ENCODE results near the gene F8. TPM values are rescaled to one million over a fixed set of nuclear protein-coding genes. Genes with fewer than 3 reads are reported as not detected.

The F8 gene
- total and polyA plus RNA-seq, 9 of the 15 experiments (the other 6 are each of a cell fraction or from before 2014, with no cell fraction given), result 0.41 to 3.8 (median 0.91) TPM

DNA sequence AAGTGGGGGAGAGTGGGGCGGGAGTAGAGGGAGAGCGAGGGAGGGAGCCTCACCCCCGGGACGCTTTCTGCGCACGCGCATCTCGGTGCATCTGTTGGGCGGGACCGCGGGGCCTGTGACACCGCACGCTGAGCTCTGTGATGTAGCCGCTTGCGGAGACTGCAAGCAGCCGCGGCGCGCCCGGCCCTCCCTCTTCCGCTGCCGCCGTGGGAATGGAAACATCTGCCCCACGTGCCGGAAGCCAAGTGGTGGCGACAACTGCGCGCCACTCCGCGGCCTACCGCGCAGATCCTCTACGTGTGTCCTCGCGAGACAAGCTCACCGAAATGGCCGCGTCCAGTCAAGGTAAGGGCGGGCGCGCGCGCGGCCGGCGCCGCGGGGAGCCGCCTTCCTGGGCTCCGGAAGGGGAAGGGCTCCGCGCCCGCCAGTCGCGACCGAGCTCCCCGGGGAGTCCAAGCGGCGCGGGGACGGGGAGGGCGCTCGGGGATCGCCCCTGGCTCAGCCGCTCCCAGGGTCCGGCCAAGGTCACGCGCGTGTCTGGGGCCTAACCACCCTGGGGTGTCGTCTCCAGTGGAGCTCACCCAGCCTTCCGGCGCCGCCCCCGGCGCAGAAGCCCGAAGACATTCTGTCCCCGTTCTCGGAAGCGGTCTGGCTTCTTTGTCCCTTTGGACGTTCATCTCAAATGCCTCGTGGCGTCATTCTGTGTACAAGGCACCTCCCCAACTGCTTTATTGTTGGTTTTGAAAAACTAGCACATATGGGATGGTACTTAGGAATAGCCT lies 4.4 kb upstream of the F8 start, which contains the start of gene FUNDC2 (continued):
- TF ChIP-seq, protein P1, sequence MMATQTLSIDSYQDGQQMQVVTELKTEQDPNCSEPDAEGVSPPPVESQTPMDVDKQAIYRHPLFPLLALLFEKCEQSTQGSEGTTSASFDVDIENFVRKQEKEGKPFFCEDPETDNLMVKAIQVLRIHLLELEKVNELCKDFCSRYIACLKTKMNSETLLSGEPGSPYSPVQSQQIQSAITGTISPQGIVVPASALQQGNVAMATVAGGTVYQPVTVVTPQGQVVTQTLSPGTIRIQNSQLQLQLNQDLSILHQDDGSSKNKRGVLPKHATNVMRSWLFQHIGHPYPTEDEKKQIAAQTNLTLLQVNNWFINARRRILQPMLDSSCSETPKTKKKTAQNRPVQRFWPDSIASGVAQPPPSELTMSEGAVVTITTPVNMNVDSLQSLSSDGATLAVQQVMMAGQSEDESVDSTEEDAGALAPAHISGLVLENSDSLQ (IDR thresholded peaks at IDR 0.05), result no peak
- TF ChIP-seq PRPF4 (IDR thresholded peaks at IDR 0.05; ENCODE audit: insufficient read depth, low read depth, low read length, poor library complexity, severe bottlenecking) (no peak), ZNF431 (CRISPR knock-in tag; IDR thresholded peaks at IDR 0.05) (no peak), ZNF165 (CRISPR knock-in tag; IDR thresholded peaks at IDR 0.05; ENCODE audit: borderline replicate concordance) (no peak), NCOA6 (IDR thresholded peaks at IDR 0.05) (no peak), IRF2 (CRISPR knock-in tag; IDR thresholded peaks at IDR 0.05) (no peak), E2F3 (CRISPR knock-in tag; IDR thresholded peaks at IDR 0.05) (peak; percentile 71), ZNF695 (CRISPR knock-in tag; IDR thresholded peaks at IDR 0.05) (no peak), ZNF253 (CRISPR knock-in tag; conservative IDR thresholded peaks at IDR 0.05) (no peak), PCBP2 (IDR thresholded peaks at IDR 0.05; ENCODE audit: low read depth, low read length, poor library complexity, severe bottlenecking) (no peak), CHD2 (IDR thresholded peaks at IDR 0.05; ENCODE audit: low read depth, low read length) (peak; percentile 91), SRSF3 (IDR thresholded peaks at IDR 0.05; ENCODE audit: insufficient read depth, low read length) (no peak), BACH1 (tag; IDR thresholded peaks at IDR 0.05) (no peak), POLR3G (IDR thresholded peaks at IDR 0.05; ENCODE audit: extremely low read depth, insufficient read length, insufficient replicate concordance) (no peak), ETV6 (IDR thresholded peaks at IDR 0.05; ENCODE audit: borderline replicate concordance in 1 of 2, low read depth in 2 of 2, low read length in 1 of 2) (no peak), ETV6 (CRISPR knock-in tag; IDR thresholded peaks at IDR 0.05; ENCODE audit: borderline replicate concordance) (no peak), CEBPG (CRISPR knock-in tag; IDR thresholded peaks at IDR 0.05) (no peak), CEBPG (tag; conservative IDR thresholded peaks at IDR 0.05 in 1 of 2, IDR thresholded peaks at IDR 0.05 in 1 of 2) (no peak), SNIP1 (IDR thresholded peaks at IDR 0.05; ENCODE audit: low read depth) (no peak), SMAD1 (IDR thresholded peaks at IDR 0.05; ENCODE audit: low read depth, low read length, partially characterized antibody) (no peak), SETDB1 (IDR thresholded peaks at IDR 0.05; ENCODE audit: low read length) (no peak), ZNF41 (CRISPR knock-in tag; conservative IDR thresholded peaks at IDR 0.05) (no peak), SPI1 (IDR thresholded peaks at IDR 0.05; ENCODE audit: borderline replicate concordance, low read depth, low read length) (no peak), NR3C1 (CRISPR knock-in tag; IDR thresholded peaks at IDR 0.05) (no peak), RBM15 (IDR thresholded peaks at IDR 0.05; ENCODE audit: insufficient read depth, low read length) (no peak), CBFB (CRISPR knock-in tag; IDR thresholded peaks at IDR 0.05) (no peak), FOXK1 (CRISPR knock-in tag; IDR thresholded peaks at IDR 0.05; ENCODE audit: borderline replicate concordance) (no peak), HMG20B (CRISPR knock-in tag; IDR thresholded peaks at IDR 0.05) (no peak)
- TF ChIP-seq, protein P2, sequence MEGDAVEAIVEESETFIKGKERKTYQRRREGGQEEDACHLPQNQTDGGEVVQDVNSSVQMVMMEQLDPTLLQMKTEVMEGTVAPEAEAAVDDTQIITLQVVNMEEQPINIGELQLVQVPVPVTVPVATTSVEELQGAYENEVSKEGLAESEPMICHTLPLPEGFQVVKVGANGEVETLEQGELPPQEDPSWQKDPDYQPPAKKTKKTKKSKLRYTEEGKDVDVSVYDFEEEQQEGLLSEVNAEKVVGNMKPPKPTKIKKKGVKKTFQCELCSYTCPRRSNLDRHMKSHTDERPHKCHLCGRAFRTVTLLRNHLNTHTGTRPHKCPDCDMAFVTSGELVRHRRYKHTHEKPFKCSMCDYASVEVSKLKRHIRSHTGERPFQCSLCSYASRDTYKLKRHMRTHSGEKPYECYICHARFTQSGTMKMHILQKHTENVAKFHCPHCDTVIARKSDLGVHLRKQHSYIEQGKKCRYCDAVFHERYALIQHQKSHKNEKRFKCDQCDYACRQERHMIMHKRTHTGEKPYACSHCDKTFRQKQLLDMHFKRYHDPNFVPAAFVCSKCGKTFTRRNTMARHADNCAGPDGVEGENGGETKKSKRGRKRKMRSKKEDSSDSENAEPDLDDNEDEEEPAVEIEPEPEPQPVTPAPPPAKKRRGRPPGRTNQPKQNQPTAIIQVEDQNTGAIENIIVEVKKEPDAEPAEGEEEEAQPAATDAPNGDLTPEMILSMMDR (IDR thresholded peaks at IDR 0.05 in 2 of 3, conservative IDR thresholded peaks at IDR 0.05 in 1 of 3; ENCODE audit: insufficient read depth in 2 of 3, low read depth in 1 of 3, low read length in 3 of 3), result no peak

Data from K562 (cell line).